HEK293 (cell line): ENCODE measurements around the gene SYNGR3.

Experiments
- CTCF ChIA-PET: fragments of 350-600 bp; formaldehyde crosslinking; extraction: SDS; loops from one replicate; lab custom pipeline; 2021; ENCODE audit warnings: antibody characterized with exemption; lab: Yijun Ruan, JAX
- POLR2A ChIA-PET: fragments of 300-600 bp; formaldehyde crosslinking; extraction: SDS; loops from one replicate; lab custom pipeline; 2020; ENCODE audit warnings: antibody characterized with exemption, inconsistent platforms; lab: Yijun Ruan, JAX
- H3K27ac ChIP-seq: fragments of 200-500 bp; sonication (Bioruptor generic); 2 replicates; pipeline ENCODE4 v1.5.1; 2014; ENCODE audit warnings: low read depth, low read length, control low read depth, inconsistent platforms; ENCODE audit errors: extremely low read depth
- H3K36me3 ChIP-seq, 2 experiments: fragments of 200-500 bp in 1 of 2; sonication (Bioruptor generic) in 1 of 2; 1 replicate in 1 of 2; 2 replicates in 1 of 2; pipeline ENCODE4 v1.5.1; 2014 to 2017; ENCODE audit warnings: inconsistent platforms in 2 of 2, low read length in 2 of 2; ENCODE audit not compliant: control insufficient read depth in 2 of 2, insufficient read depth in 1 of 2
- H3K4me1 ChIP-seq: fragments of 200-500 bp; sonication (Bioruptor generic); 2 replicates; pipeline ENCODE4 v1.5.1; 2014; ENCODE audit warnings: mild to moderate bottlenecking, low read length, inconsistent platforms; ENCODE audit not compliant: control insufficient read depth, insufficient read depth
- H3K4me3 ChIP-seq: 2 replicates; pipeline ENCODE4 v1.5.1; 2011; ENCODE audit warnings: low read depth, mild to moderate bottlenecking, control low read depth, low read length, moderate library complexity
- H3K9me3 ChIP-seq: fragments of 200-500 bp; sonication (Bioruptor generic); 2 replicates; pipeline ENCODE4 v1.5.1; 2014; ENCODE audit warnings: low read depth, low read length, inconsistent platforms; ENCODE audit not compliant: control insufficient read depth, insufficient read depth
- OSR2 ChIP-seq: fragments of 450-650 bp; formaldehyde crosslinking; IDR thresholded peaks from 2 replicates; pipeline ENCODE4 v1.5.1; 2016; ENCODE audit warnings: missing biosample characterization, missing genetic modification characterization
- PRDM6 ChIP-seq: fragments of 450-650 bp; formaldehyde crosslinking; IDR thresholded peaks from 2 replicates; pipeline ENCODE4 v1.5.1; 2017; ENCODE audit warnings: missing biosample characterization, missing genetic modification characterization
- SCRT2 ChIP-seq: fragments of 450-650 bp; formaldehyde crosslinking; IDR thresholded peaks from 2 replicates; pipeline ENCODE4 v1.5.1; 2016; ENCODE audit warnings: missing biosample characterization, missing genetic modification characterization
- ZBTB10 ChIP-seq: fragments of 450-650 bp; formaldehyde crosslinking; IDR thresholded peaks from 2 replicates; pipeline ENCODE4 v1.5.1; 2016; ENCODE audit warnings: missing biosample characterization, missing genetic modification characterization
- ZBTB20 ChIP-seq: fragments of 450-650 bp; formaldehyde crosslinking; IDR thresholded peaks from 2 replicates; pipeline ENCODE4 v1.5.1; 2016; ENCODE audit warnings: missing biosample characterization, missing genetic modification characterization
- ZIC2 ChIP-seq: fragments of 450-650 bp; formaldehyde crosslinking; IDR thresholded peaks from 2 replicates; pipeline ENCODE4 v1.5.1; 2016; ENCODE audit warnings: missing biosample characterization, missing genetic modification characterization
- ZNF138 ChIP-seq: fragments of 450-650 bp; formaldehyde crosslinking; IDR thresholded peaks from 2 replicates; pipeline ENCODE4 v1.5.1; 2016; ENCODE audit warnings: missing biosample characterization, missing genetic modification characterization, borderline replicate concordance
- ZNF140 ChIP-seq: fragments of 450-650 bp; formaldehyde crosslinking; IDR thresholded peaks from 2 replicates; pipeline ENCODE4 v1.5.1; 2016; ENCODE audit warnings: missing biosample characterization, missing genetic modification characterization
- ZNF16 ChIP-seq: fragments of 450-650 bp; formaldehyde crosslinking; IDR thresholded peaks from 2 replicates; pipeline ENCODE4 v1.5.1; 2016; ENCODE audit warnings: low read depth, missing biosample characterization, missing genetic modification characterization
- ZNF175 ChIP-seq: fragments of 450-650 bp; formaldehyde crosslinking; IDR thresholded peaks from 2 replicates; pipeline ENCODE4 v1.5.1; 2016; ENCODE audit warnings: missing biosample characterization, missing genetic modification characterization
- ZNF19 ChIP-seq: fragments of 450-650 bp; formaldehyde crosslinking; IDR thresholded peaks from 2 replicates; pipeline ENCODE4; 2016; ENCODE audit warnings: missing biosample characterization, missing genetic modification characterization, low read depth
- ZNF266 ChIP-seq: fragments of 450-650 bp; formaldehyde crosslinking; IDR thresholded peaks from 2 replicates; pipeline ENCODE4 v1.5.1; 2016; ENCODE audit warnings: missing biosample characterization, missing genetic modification characterization, low read depth
- ZNF302 ChIP-seq: fragments of 450-650 bp; formaldehyde crosslinking; IDR thresholded peaks from 2 replicates; pipeline ENCODE4 v1.5.1; 2016; ENCODE audit warnings: missing biosample characterization, missing genetic modification characterization, low read depth
- ZNF335 ChIP-seq: fragments of 450-650 bp; formaldehyde crosslinking; conservative IDR thresholded peaks from 2 replicates; pipeline ENCODE4 v1.5.1; 2016; ENCODE audit warnings: missing biosample characterization, missing genetic modification characterization
- ZNF398 ChIP-seq: fragments of 450-650 bp; formaldehyde crosslinking; IDR thresholded peaks from 2 replicates; pipeline ENCODE4 v1.5.1; 2017; ENCODE audit warnings: missing biosample characterization, missing genetic modification characterization
- ZNF48 ChIP-seq: fragments of 450-650 bp; formaldehyde crosslinking; IDR thresholded peaks from 2 replicates; pipeline ENCODE4 v1.5.1; 2016; ENCODE audit warnings: missing biosample characterization, missing genetic modification characterization
- ZNF488 ChIP-seq: fragments of 450-650 bp; formaldehyde crosslinking; IDR thresholded peaks from 2 replicates; pipeline ENCODE4 v1.5.1; 2016; ENCODE audit warnings: missing biosample characterization, missing genetic modification characterization
- ZNF558 ChIP-seq: fragments of 450-650 bp; formaldehyde crosslinking; IDR thresholded peaks from 2 replicates; pipeline ENCODE4 v1.5.1; 2016; ENCODE audit warnings: missing biosample characterization, missing genetic modification characterization

The SYNGR3 gene

GRCh38 chr16:2002406-2003230 lies 12.8 kb downstream of the SYNGR3 start:
- Histone ChIP-seq H3K9me3 (no peaks in the 10 kb centered on the region), H3K36me3 (peaks cover 0 to 79% of the 10 kb centered on the region in 2 experiments; a peak in 2 of 3 replicates), H3K4me3 (no peak overlapping the region), H3K27ac (no peak overlapping the region), H3K4me1 (peaks cover 18% of the 10 kb centered on the region)
- CTCF ChIA-PET = interaction anchor here (0.6 to 3.3 kb wide), 11 partner anchors 8 to 735 kb away, joined by 3 to 39 read pairs (median 12); partner anchors contain the start of genes GFER, NTHL1 and TSC2
- TF ChIP-seq PRDM6 (no peak), SCRT2 (tag by site-specific recombination) (peak; percentile 22; the same call in 1 of the 2 replicates), ZNF335 (tag by site-specific recombination) (no peak), ZNF302 (tag by site-specific recombination) (no peak), ZNF19 (tag by site-specific recombination) (no peak), ZNF558 (tag by site-specific recombination) (no peak), ZIC2 (peak; percentile 69), ZNF398 (no peak), ZNF488 (tag by site-specific recombination) (no peak), ZNF140 (tag by site-specific recombination) (no peak), ZNF138 (tag by site-specific recombination) (no peak)
- POLR2A ChIA-PET = interaction anchor here (0.6 kb wide), 1 partner anchor 134 kb away, joined by 4 read pairs; no protein-coding TSS in a partner anchor

- H3K4me1 ChIP-seq = peaks cover 25% of the 10 kb centered on the region
- TF ChIP-seq ZNF175 (tag by site-specific recombination) (no peak), OSR2 (no peak), ZNF16 (tag by site-specific recombination) (no peak), ZBTB10 (tag by site-specific recombination) (no peak), ZNF48 (tag by site-specific recombination) (no peak), ZBTB20 (tag by site-specific recombination) (no peak), ZNF266 (no peak)
- POLR2A ChIA-PET = interaction anchor here (0.6 to 2.1 kb wide), 9 partner anchors 8 to 152 kb away, joined by 3 to 19 read pairs (median 4); partner anchors contain the start of genes NTHL1, TBL3, TRAF7 and TSC2
- CTCF ChIA-PET = interaction anchor here (0.6 to 3.3 kb wide), 23 partner anchors 9 to 1470 kb away, joined by 3 to 39 read pairs (median 6); partner anchors contain the start of genes GFER, NTHL1 and TSC2
- H3K9me3 ChIP-seq = no peaks in the 10 kb centered on the region
- H3K27ac ChIP-seq = no peak overlapping the region
- H3K4me3 ChIP-seq = no peak overlapping the region
- H3K36me3 ChIP-seq = peaks cover 0 to 79% of the 10 kb centered on the region in 2 experiments; a peak in 2 of 3 replicates
Measured at GRCh38 chr16:2003231-2003826, 13.6 kb downstream of the SYNGR3 start.
